Upper lobe of right lung (tissue), 1 donor: Measurements from ENCODE around the gene PRKG1. TPM values are rescaled to one million over a fixed set of nuclear protein-coding genes. Genes with fewer than 3 reads are reported as not detected.

ENCODE experiments used
- ATAC-seq: fragments of 200-7000 bp; cut with Tn5 transposase; one replicate; pipeline ENCODE4 v1.9.1; 2020; ENCODE audit warnings: mild to moderate bottlenecking, moderate library complexity
- DNase-seq: peaks from one replicate; pipeline ENCODE4 v3.0.0-alpha.2; 2020
- H3K27ac ChIP-seq: fragments of 200-600 bp; one replicate; pipeline ENCODE4 v1.8.0; 2022
- H3K27me3 ChIP-seq: fragments of 200-600 bp; one replicate; pipeline ENCODE4 v1.8.0; 2022; ENCODE audit warnings: mild to moderate bottlenecking
- H3K36me3 ChIP-seq: fragments of 200-600 bp; one replicate; pipeline ENCODE4 v1.8.0; 2022
- H3K4me1 ChIP-seq: fragments of 200-600 bp; one replicate; pipeline ENCODE4 v1.8.0; 2022
- H3K4me3 ChIP-seq: fragments of 200-600 bp; one replicate; pipeline ENCODE4 v1.8.0; 2022; ENCODE audit warnings: mild to moderate bottlenecking
- H3K9me3 ChIP-seq: fragments of 200-600 bp; one replicate; pipeline ENCODE4 v1.8.0; 2022
- CTCF ChIP-seq: fragments of 200-600 bp; IDR thresholded peaks from one replicate; pipeline ENCODE4 v1.8.0; 2022; ENCODE audit warnings: antibody characterized with exemption
- intact Hi-C: fragments of 100-400 bp; cut with DNase I; formaldehyde crosslinking; loops from one replicate; pipeline ENCODE4 v1.11.0; 2022
- total RNA-seq: library from RNA; stranded (reverse); fragmentation: NEBNext Ultra II Directional; extraction: Animal tissue kit (Norgen Biotek cat#: 25700); gene quantifications from one replicate; pipeline ENCODE4 v1.2.1, GENCODE V29; 2021
- donor health status: DM: no; HTN: yes; CAD: no; lungs with severe emphysema.

Gene PRKG1
- total RNA-seq, 1 donor from 2014 or later, result 30.0 TPM

- no peak overlapping the region for H3K27ac ChIP-seq
- no peak for TF ChIP-seq CTCF
- no peaks in the 10 kb centered on the region for H3K9me3 ChIP-seq
- DNase-seq, result no peak
- H3K36me3 ChIP-seq, result no peaks in the 10 kb centered on the region
- H3K4me3 ChIP-seq, result no peak overlapping the region
- ATAC-seq, result no peak
- no peaks in the 10 kb centered on the region for H3K4me1 ChIP-seq
- intact Hi-C loops, result no loop called here
- no peaks in the 10 kb centered on the region for H3K27me3 ChIP-seq
Measured at GRCh38 chr10:51215951-51216834, 141.9 kb downstream of the PRKG1 start.

GRCh38 chr10:51217505-51217904 is 143.2 kb downstream of the PRKG1 start:
- no peaks in the 10 kb centered on the region for H3K9me3 ChIP-seq
- H3K36me3 ChIP-seq, result no peaks in the 10 kb centered on the region
- no peaks in the 10 kb centered on the region for H3K4me1 ChIP-seq
- no peaks in the 10 kb centered on the region for H3K27me3 ChIP-seq
- intact Hi-C loops, result no loop called here
- no peak overlapping the region for H3K4me3 ChIP-seq
- TF ChIP-seq CTCF, result no peak
- H3K27ac ChIP-seq, result no peak overlapping the region
- DNase-seq (no peak), ATAC-seq (no peak)

- Histone ChIP-seq H3K27ac (peak overlapping the region; percentile 9), H3K9me3 (no peaks in the 10 kb centered on the region), H3K36me3 (no peaks in the 10 kb centered on the region), H3K4me1 (no peaks in the 10 kb centered on the region), H3K27me3 (no peaks in the 10 kb centered on the region), H3K4me3 (no peak overlapping the region)
- TF ChIP-seq CTCF, result no peak
- no peak for ATAC-seq
- no peak for DNase-seq
- intact Hi-C loops, result no loop called here
Measured at GRCh38 chr10:51224671-51225161, 150.4 kb downstream of the PRKG1 start.

- intact Hi-C loops, result no loop called here
- Histone ChIP-seq H3K4me3 (no peak overlapping the region), H3K9me3 (no peaks in the 10 kb centered on the region), H3K36me3 (no peaks in the 10 kb centered on the region), H3K4me1 (no peaks in the 10 kb centered on the region), H3K27me3 (no peaks in the 10 kb centered on the region), H3K27ac (no peak overlapping the region)
- DNase-seq, result no peak
- TF ChIP-seq CTCF, result no peak
- ATAC-seq, result peak; percentile 46
Measured at GRCh38 chr10:51227897-51228713, 153.8 kb downstream of the PRKG1 start.

- TF ChIP-seq CTCF, result no peak
- ATAC-seq (no peak), DNase-seq (no peak)
- Histone ChIP-seq H3K27me3 (no peaks in the 10 kb centered on the region), H3K9me3 (no peaks in the 10 kb centered on the region), H3K36me3 (no peaks in the 10 kb centered on the region), H3K4me3 (no peak overlapping the region), H3K4me1 (no peaks in the 10 kb centered on the region), H3K27ac (no peak overlapping the region)
- intact Hi-C loops, result no loop called here
Measured at GRCh38 chr10:51228714-51229100, 154.4 kb downstream of the PRKG1 start.
